Heart right ventricle (tissue), 16 donors: Measurements from ENCODE around the gene HSDL2. TPM values are rescaled to one million over a fixed set of nuclear protein-coding genes. Genes with fewer than 3 reads are reported as not detected.

ENCODE experiments used
- ATAC-seq, 8 donors: fragments of 200-7000 bp; cut with Tn5 transposase; one replicate each; pipeline ENCODE4 v1.9.1; 2020; ENCODE audit warnings: mild to moderate bottlenecking in 8 of 8, moderate library complexity in 8 of 8, moderate number of reproducible peaks in 1 of 8
- DNase-seq, 2 donors: peaks; one replicate each; pipeline ENCODE4 v3.0.0-alpha.2; 2020
- H3K27ac ChIP-seq, 10 donors: fragments of 200-600 bp; sonication (generic) in 2 of 10; one replicate each; pipeline versions ENCODE4 v1.5.0 to v1.8.0; 2020 to 2022; ENCODE audit warnings: mild to moderate bottlenecking in 3 of 10
- H3K27me3 ChIP-seq, 7 donors: fragments of 200-600 bp; one replicate each; pipeline ENCODE4 v1.8.0; 2021 to 2022; ENCODE audit warnings: mild to moderate bottlenecking in 2 of 7
- H3K36me3 ChIP-seq, 9 donors: fragments of 200-600 bp; sonication (generic) in 1 of 9; one replicate each; pipeline versions ENCODE4 v1.5.0 to v1.8.0; 2020 to 2022; ENCODE audit warnings: mild to moderate bottlenecking in 2 of 9
- H3K4me1 ChIP-seq, 9 donors: fragments of 200-600 bp; sonication (generic) in 1 of 9; one replicate each; pipeline versions ENCODE4 v1.5.0 to v1.8.0; 2020 to 2022; ENCODE audit warnings: mild to moderate bottlenecking in 4 of 9
- H3K4me3 ChIP-seq, 10 donors: fragments of 200-600 bp; sonication (generic) in 2 of 10; one replicate each; pipeline versions ENCODE4 v1.5.0 to v1.8.0; 2020 to 2022; ENCODE audit warnings: mild to moderate bottlenecking in 7 of 10, moderate library complexity in 2 of 10
- H3K9me3 ChIP-seq, 11 donors: fragments of 200-600 bp in 10 of 11; sonication (generic) in 2 of 11; one replicate each; pipeline versions ENCODE4 v1.5.0 to v1.8.0; 2013 to 2022; ENCODE audit warnings: mild to moderate bottlenecking in 2 of 11, control low read depth in 1 of 11, moderate library complexity in 1 of 11
- CTCF ChIP-seq, 9 donors: fragments of 200-600 bp; sonication (generic) in 2 of 9; IDR thresholded peaks; one replicate each; pipeline versions ENCODE4 v1.5.0 to v1.8.0; 2021 to 2022; ENCODE audit warnings: antibody characterized with exemption in 9 of 9, mild to moderate bottlenecking in 5 of 9, moderate library complexity in 1 of 9
- WGBS, 2 donors: extraction: QIAGEN DNeasy Blood & Tissue Kit; methylation state at CpG; one replicate each; pipeline ENCODE4 v1.1.7; 2013; ENCODE audit warnings: inconsistent platforms in 1 of 2; 5-methylcytosine and 5-hydroxymethylcytosine counted together
- intact Hi-C, 10 donors: fragments of 100-400 bp; cut with DNase I; formaldehyde crosslinking; loops; one replicate each; pipeline versions ENCODE4 v1.11.1 to v1.14.2; 2022
- polyA plus RNA-seq, 2 donors: library from polyadenylated mRNA; stranded (reverse); fragments of 200-250 nt; gene quantifications; one replicate each; pipeline ENCODE4 v1.2.3, GENCODE V29; 2013
- total RNA-seq, 10 donors: library from RNA; stranded (reverse); fragmentation: NEBNext Ultra II Directional in 3 of 10; extraction: Animal tissue kit (Norgen Biotek cat#: 25700) in 3 of 10; gene quantifications; one replicate each; pipeline versions ENCODE4 v1.2.1 to v1.2.4, GENCODE V29; 2021 to 2023
- donor health status: Arrhythmogenic right ventricular cardiomyopathy.
- donor health status: ischemic (EF 13 %, LVEDD 7.1; RV severe dilation, severe dysfunction).
- donor health status: healthy with polysubstance abuse.
- donor health status: DM: no; HTN: yes; CAD: no.
- donor health status: DM: no; HTN: no; CAD: no.
- donor health status: ischemic (EF 25% LVEDD 6.9; RV normal size, moderate dysfunction).
- donor health status: ischemic (EF 25% LVEDD 5.7; RV mildly dilated, moderate dysfunction).
- donor health status: healthy.
- donor health status: DM: yes; HTN: yes; CAD: no.
- donor health status: Ischemic cardiomyopathy.
- donor health status: ischemic (EF 35%, LVEDD 5.7; RV mildly dilated, moderate dysfunction).
- donor health status: nonischemic (EF 11% LVEDD 7.7; RV severe dilation, severe dysfunction).
- donor health status: DM: yes; HTN: yes; CAD: no.
- donor health status: PGD.
- donor health status: ischemic (EF 29% LVEDD 5.4; RV normal size, mild dysfunction).
- donor health status: nonischemic (EF 23%, LVEDD 6.1; RV moderate dilation, normal function).

Gene HSDL2
- total and polyA plus RNA-seq, 12 donors, result 36.6 to 238 (median 190) TPM

- Histone ChIP-seq H3K4me1 (peaks cover 0 to 11% (median 6%) of the 10 kb centered on the region in 9 donors), H3K27ac (no peak overlapping the region), H3K9me3 (no peaks in the 10 kb centered on the region), H3K4me3 (no peak overlapping the region), H3K36me3 (no peaks in the 10 kb centered on the region), H3K27me3 (no peaks in the 10 kb centered on the region)
- 75% methylated on average over 3 of the region's 3 CpGs for WGBS, 2 donors
- intact Hi-C loops, result loop anchor here in 2 of 10 donors (10.0 kb wide), 2 partner anchors 164 to 444 kb away; partner anchors contain the start of genes SUSD1 (in 1 of the 2) and UGCG (in 1 of the 2)
- ATAC-seq, result no peak
- no peak for DNase-seq
- TF ChIP-seq CTCF (IDR thresholded peaks at IDR 0.05), result no peak
These were observed 41.3 kb upstream of the HSDL2 start for GRCh38 chr9:112338561-112338960.

- no peak for ATAC-seq
- peaks cover 0 to 7% (median 0%) of the 10 kb centered on the region in 11 donors for H3K9me3 ChIP-seq
- TF ChIP-seq CTCF (IDR thresholded peaks at IDR 0.05), result no peak
- no peak overlapping the region for H3K27ac ChIP-seq
- H3K36me3 ChIP-seq, result no peaks in the 10 kb centered on the region
- H3K27me3 ChIP-seq, result no peaks in the 10 kb centered on the region
- 89 to 93% methylated on average over 3 of the region's 3 CpGs for WGBS, 2 donors
- intact Hi-C loops, result loop anchor here in 2 of 10 donors (5.0 to 10.0 kb wide), 3 partner anchors 165 to 583 kb away; partner anchors contain the start of genes SUSD1 (in 1 of the 2) and UGCG (in 1 of the 2)
- peaks cover 0 to 5% (median 0%) of the 10 kb centered on the region in 9 donors for H3K4me1 ChIP-seq
- H3K4me3 ChIP-seq, result no peak overlapping the region
- DNase-seq, result no peak
These were observed 40.0 kb upstream of the HSDL2 start for GRCh38 chr9:112339886-112340285.

GRCh38 chr9:112341730-112342129 lies 38.2 kb upstream of the HSDL2 start:
- no peak for TF ChIP-seq CTCF (IDR thresholded peaks at IDR 0.05)
- no peak for ATAC-seq
- Histone ChIP-seq H3K4me3 (no peak overlapping the region), H3K27me3 (no peaks in the 10 kb centered on the region), H3K36me3 (no peaks in the 10 kb centered on the region), H3K9me3 (peaks cover 0 to 8% (median 0%) of the 10 kb centered on the region in 11 donors), H3K27ac (no peak overlapping the region), H3K4me1 (peaks cover 0 to 5% (median 0%) of the 10 kb centered on the region in 9 donors)
- DNase-seq, result no peak
- intact Hi-C loops, result loop anchor here in 1 of 10 donors (5.0 kb wide), 1 partner anchor 584 kb away; no protein-coding TSS in a partner anchor

- no peaks in the 10 kb centered on the region for H3K36me3 ChIP-seq
- 20 to 27% methylated on average over 19 of the region's 19 CpGs for WGBS, 2 donors
- H3K27ac ChIP-seq, result peak overlapping the region in 4 of 10 donors; percentile 9 to 65 (median 43)
- DNase-seq (peak; percentile 82 to 91), ATAC-seq (peak; percentile 75 to 94 (median 84))
- H3K4me1 ChIP-seq, result peaks cover 0 to 13% (median 3%) of the 10 kb centered on the region in 9 donors
- H3K27me3 ChIP-seq, result no peaks in the 10 kb centered on the region
- intact Hi-C loops, result no loop called here
- TF ChIP-seq CTCF (IDR thresholded peaks at IDR 0.05), result no peak
- peaks cover 0 to 8% (median 0%) of the 10 kb centered on the region in 11 donors for H3K9me3 ChIP-seq
- H3K4me3 ChIP-seq, result peak overlapping the region; percentile 30 to 61 (median 48)
These were observed 31.5 kb upstream of the HSDL2 start for GRCh38 chr9:112348257-112349007.
